Gastroesophageal sphincter (tissue), 4 donors: Measurements from ENCODE around the gene TSPAN10. TPM values are rescaled to one million over a fixed set of nuclear protein-coding genes. Genes with fewer than 3 reads are reported as not detected.
"Not testable (repeated sequence)": the region's sequence is repeated elsewhere in the genome, so short reads cannot be mapped to it uniquely, and the experiment has no call there.

ENCODE experiments used
- ATAC-seq: fragments of 150-250 bp; one replicate; pipeline ENCODE4 v1.9.1; 2016; ENCODE audit warnings: mild to moderate bottlenecking, moderate library complexity
- H3K27ac ChIP-seq, 4 donors: fragments of 200-600 bp; sonication (generic) in 3 of 4; 1 replicate in 3 of 4; 2 replicates in 1 of 4; pipeline ENCODE4 v1.5.1; 2016 to 2019
- H3K27me3 ChIP-seq: fragments of 200-600 bp; sonication (generic); one replicate; pipeline ENCODE4 v1.5.1; 2019
- H3K36me3 ChIP-seq, 2 donors: fragments of 200-600 bp; sonication (generic); one replicate each; pipeline ENCODE4 v1.5.1; 2019; ENCODE audit warnings: control low read depth in 1 of 2
- H3K4me1 ChIP-seq, 3 donors: fragments of 200-600 bp; sonication (generic); 1 replicate in 2 of 3; 2 replicates in 1 of 3; pipeline ENCODE4 v1.5.1; 2016 to 2019; ENCODE audit warnings: control low read depth in 2 of 3
- H3K4me3 ChIP-seq, 2 donors: fragments of 200-600 bp; sonication (generic); one replicate each; pipeline ENCODE4 v1.5.1; 2019; ENCODE audit warnings: mild to moderate bottlenecking in 1 of 2, moderate library complexity in 1 of 2
- H3K9me3 ChIP-seq, 3 donors: fragments of 200-600 bp; sonication (generic); one replicate each; pipeline ENCODE4 v1.5.1; 2017 to 2019; ENCODE audit warnings: control low read depth in 2 of 3
- CTCF ChIP-seq, 4 experiments: fragments of 200-600 bp in 2 of 4; fragments of 450-650 bp in 2 of 4; sonication (generic) in 1 of 4; IDR thresholded peaks; one replicate each; pipeline ENCODE4 v1.5.1; 2017 to 2019; ENCODE audit warnings: antibody characterized with exemption in 4 of 4, mild to moderate bottlenecking in 2 of 4, moderate library complexity in 2 of 4
- EP300 ChIP-seq: sonication (generic); formaldehyde crosslinking; IDR thresholded peaks from one replicate; pipeline ENCODE4 v1.6.1; 2017; ENCODE audit warnings: antibody characterized with exemption, mild to moderate bottlenecking
- POLR2A ChIP-seq, 2 donors: fragments of 450-650 bp; IDR thresholded peaks; one replicate each; pipeline ENCODE4 v1.6.1; 2017; ENCODE audit warnings: antibody characterized with exemption in 2 of 2, mild to moderate bottlenecking in 2 of 2, moderate library complexity in 1 of 2
- POLR2AphosphoS5 ChIP-seq: sonication (generic); formaldehyde crosslinking; IDR thresholded peaks from one replicate; pipeline ENCODE4 v1.6.1; 2017; ENCODE audit warnings: antibody characterized with exemption
- WGBS, 2 donors: methylation state at CpG; one replicate each; pipeline ENCODE4 v1.1.5; 2018; ENCODE audit warnings: low coverage in 1 of 2; 5-methylcytosine and 5-hydroxymethylcytosine counted together
- total RNA-seq, 4 donors: library from RNA; depleted of rRNA; stranded (reverse); fragments of >200 nt; gene quantifications; one replicate each; pipeline ENCODE4 v1.1.0, GENCODE V29; 2016

Gene TSPAN10
- total RNA-seq, 4 donors from 2014 or later = 0.27 to 0.89 (median 0.30) TPM; not detected in 1

- no peak for ATAC-seq
- Histone ChIP-seq H3K4me3 (no peak overlapping the region), H3K9me3 (no peaks in the 10 kb centered on the region), H3K27ac (no peak overlapping the region), H3K27me3 (no peaks in the 10 kb centered on the region), H3K36me3 (peaks cover 0 to 68% of the 10 kb centered on the region in 2 donors), H3K4me1 (peaks cover 0 to 19% (median 5%) of the 10 kb centered on the region in 3 donors)
- WGBS, 2 donors = no CpG with 5 or more reads among the region's 18 CpGs
- TF ChIP-seq EP300 = no peak
These were observed 35.5 kb downstream of the TSPAN10 start for GRCh38 chr17:81672504-81672903.

GRCh38 chr17:81672954-81673353 lies 36.0 kb downstream of the TSPAN10 start:
- Histone ChIP-seq H3K4me1 (peaks cover 0 to 14% (median under 1%) of the 10 kb centered on the region in 3 donors), H3K4me3 (no peak overlapping the region), H3K9me3 (no peaks in the 10 kb centered on the region), H3K27me3 (no peaks in the 10 kb centered on the region), H3K27ac (no peak overlapping the region), H3K36me3 (peaks cover 0 to 68% of the 10 kb centered on the region in 2 donors)
- no peak for ATAC-seq
- TF ChIP-seq POLR2A (IDR thresholded peaks at IDR 0.05) (no peak), EP300 (no peak), CTCF (IDR thresholded peaks at IDR 0.05) (no peak), POLR2AphosphoS5 (no peak)
- 90 to 96% methylated on average over 2 to 4 of the region's 16 CpGs for WGBS, 2 donors

GRCh38 chr17:81673561-81674258 lies 36.7 kb downstream of the TSPAN10 start:
- ATAC-seq = no peak
- 74 to 81% methylated on average over 9 of the region's 18 CpGs for WGBS, 2 donors
- TF ChIP-seq EP300 = no peak
- TF ChIP-seq POLR2A (IDR thresholded peaks at IDR 0.05) = no peak
- no peak for TF ChIP-seq POLR2AphosphoS5
- TF ChIP-seq CTCF (IDR thresholded peaks at IDR 0.05) = no peak
- no peaks in the 10 kb centered on the region for H3K27me3 ChIP-seq
- no peak overlapping the region for H3K4me3 ChIP-seq
- no peak overlapping the region for H3K27ac ChIP-seq
- peaks cover 0 to 7% (median 0%) of the 10 kb centered on the region in 3 donors for H3K4me1 ChIP-seq
- H3K9me3 ChIP-seq = no peaks in the 10 kb centered on the region
- H3K36me3 ChIP-seq = peaks cover 0 to 62% of the 10 kb centered on the region in 2 donors

GRCh38 chr17:81675515-81676221 lies 38.7 kb downstream of the TSPAN10 start:
- H3K27me3 ChIP-seq, H3K4me1 ChIP-seq, H3K4me3 ChIP-seq, H3K9me3 ChIP-seq, H3K27ac ChIP-seq, ATAC-seq: not testable (repeated sequence)
- peaks cover 0 to 57% of the 10 kb centered on the region in 2 donors for H3K36me3 ChIP-seq
- WGBS, 2 donors = 35 to 37% methylated on average over 5 to 11 of the region's 18 CpGs
- peak in 3 of 4 experiments; percentile 62 to 67 (median 62) for TF ChIP-seq CTCF (IDR thresholded peaks at IDR 0.05)

GRCh38 chr17:81676906-81677305 lies 39.9 kb downstream of the TSPAN10 start:
- Histone ChIP-seq H3K9me3 (no peaks in the 10 kb centered on the region), H3K4me1 (peaks cover 0 to 6% (median 2%) of the 10 kb centered on the region in 3 donors), H3K4me3 (no peak overlapping the region), H3K27me3 (no peaks in the 10 kb centered on the region), H3K27ac (no peak overlapping the region), H3K36me3 (peaks cover 0 to 57% of the 10 kb centered on the region in 2 donors)
- ATAC-seq = no peak
- no peak for TF ChIP-seq CTCF (IDR thresholded peaks at IDR 0.05)
- no peak for TF ChIP-seq EP300
- TF ChIP-seq POLR2A (IDR thresholded peaks at IDR 0.05) = no peak
- no peak for TF ChIP-seq POLR2AphosphoS5
- 80 to 86% methylated on average over 1 to 4 of the region's 17 CpGs for WGBS, 2 donors
